OCI-LY3 (cell line): ENCODE data around the gene ZBTB5.

Experiments
- H2AFZ ChIP-seq: fragments of 200-600, 300-600 bp; shearing (Covaris generic); 2 replicates; pipeline ENCODE4 v1.6.0; 2014; ENCODE audit warnings: antibody characterized with exemption, low read depth, low read length
- H3K27ac ChIP-seq: fragments of 200-600, 300-600 bp; sonication (generic); 2 replicates; pipeline ENCODE4 v1.5.1; 2014; ENCODE audit warnings: mild to moderate bottlenecking, low read length, moderate library complexity, mixed read lengths
- H3K27me3 ChIP-seq: fragments of 200-600, 300-600 bp; sonication (generic); 2 replicates; pipeline ENCODE4 v1.6.1; 2014; ENCODE audit warnings: low read depth, low read length, mixed read lengths
- H3K36me3 ChIP-seq: fragments of 200-600, 300-600 bp; sonication (generic); replicated peaks from 2 replicates; pipeline ENCODE3; 2014; ENCODE audit warnings: low read depth, low read length, mixed read lengths
- H3K4me1 ChIP-seq: fragments of 300-600, 200-600 bp; sonication (generic); 2 replicates; pipeline ENCODE4 v1.6.1; 2014; ENCODE audit warnings: low read length, mixed read lengths
- H3K4me2 ChIP-seq: fragments of 200-600, 300-600 bp; sonication (generic); 2 replicates; pipeline ENCODE4 v1.6.1; 2014; ENCODE audit warnings: low read length, mixed read lengths
- H3K4me3 ChIP-seq: fragments of 300-600, 200-600 bp; sonication (generic); 2 replicates; pipeline ENCODE4 v1.5.1; 2014; ENCODE audit warnings: antibody characterized with exemption, mild to moderate bottlenecking, low read length, moderate library complexity
- H3K79me2 ChIP-seq: fragments of 300-600, 200-600 bp; shearing (Covaris generic); 2 replicates; pipeline ENCODE4 v1.6.1; 2014; ENCODE audit warnings: mild to moderate bottlenecking, low read length, mixed read lengths
- H3K9ac ChIP-seq: fragments of 300-600, 200-600 bp; shearing (Covaris generic); 2 replicates; pipeline ENCODE4 v1.6.0; 2014; ENCODE audit warnings: mild to moderate bottlenecking, low read length, moderate library complexity
- H3K9me3 ChIP-seq: fragments of 200-600, 300-600 bp; shearing (Covaris generic); 2 replicates; pipeline ENCODE4 v1.6.1; 2014; ENCODE audit warnings: low read length, mixed read lengths; ENCODE audit not compliant: insufficient read depth
- H4K20me1 ChIP-seq: fragments of 200-600, 300-600 bp; sonication (generic); 2 replicates; pipeline ENCODE4 v1.6.1; 2016; ENCODE audit warnings: low read length, mixed read lengths; ENCODE audit not compliant: insufficient read depth
- EZH2phosphoT487 ChIP-seq: fragments of 200-600 bp; shearing (Covaris generic); IDR thresholded peaks from 2 replicates; pipeline ENCODE4 v1.6.1; 2018; ENCODE audit warnings: antibody characterized with exemption, mixed run types, low read depth
- TF ChIP-seq, protein P1 (sequence below): fragments of 200-600, 300-600 bp; sonication (generic); IDR thresholded peaks from 2 replicates; pipeline ENCODE4 v1.5.1; 2014; ENCODE audit warnings: antibody characterized with exemption, low read length, low read depth

Gene ZBTB5

DNA sequence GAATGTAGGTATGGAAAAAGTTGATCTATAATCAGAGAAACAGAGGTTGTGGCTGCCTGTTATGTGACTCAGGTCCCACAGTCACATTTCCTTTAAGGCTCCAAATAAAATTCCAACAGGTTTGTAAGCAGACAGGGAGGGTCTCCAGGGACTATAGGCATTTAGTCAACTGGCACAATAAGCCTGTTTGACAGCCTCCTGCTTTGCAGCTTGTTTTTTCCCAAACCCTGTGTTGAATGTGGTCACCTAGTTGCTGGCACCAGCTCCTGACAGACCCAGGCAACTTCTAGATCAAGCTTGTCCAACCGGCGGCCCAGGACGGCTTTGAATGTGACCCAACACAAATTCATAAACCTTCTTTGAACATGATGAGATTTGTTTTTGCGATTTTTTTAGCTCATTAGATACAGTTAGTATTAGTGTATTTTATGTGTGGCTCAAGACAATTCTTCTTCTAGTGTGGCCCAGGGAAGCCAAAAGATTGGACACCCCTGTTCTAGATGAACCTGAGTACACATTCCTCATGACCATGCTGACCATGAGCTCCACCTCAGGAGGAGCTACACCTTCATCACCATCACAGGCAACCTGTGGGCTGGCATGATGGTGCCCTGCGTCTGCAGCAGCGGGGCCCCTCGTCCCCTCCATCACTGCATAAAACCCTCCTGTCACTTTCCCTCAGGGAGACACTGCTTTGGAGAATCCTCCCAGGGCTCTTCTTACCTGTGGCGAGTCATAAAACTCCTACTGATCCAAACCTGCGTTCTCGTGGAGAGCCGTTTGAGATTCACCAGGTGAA is 58.4 kb downstream of the ZBTB5 start:
- peak overlapping the region; percentile 99 for H3K27ac ChIP-seq
- H3K4me1 ChIP-seq, result peaks cover 95% of the 10 kb centered on the region
- no peaks in the 10 kb centered on the region; the same call in 1 of the 2 replicates for H3K9me3 ChIP-seq
- H4K20me1 ChIP-seq, result no peaks in the 10 kb centered on the region
- H3K36me3 ChIP-seq, result no peaks in the 10 kb centered on the region
- H3K27me3 ChIP-seq, result no peaks in the 10 kb centered on the region
- TF ChIP-seq, protein P1, sequence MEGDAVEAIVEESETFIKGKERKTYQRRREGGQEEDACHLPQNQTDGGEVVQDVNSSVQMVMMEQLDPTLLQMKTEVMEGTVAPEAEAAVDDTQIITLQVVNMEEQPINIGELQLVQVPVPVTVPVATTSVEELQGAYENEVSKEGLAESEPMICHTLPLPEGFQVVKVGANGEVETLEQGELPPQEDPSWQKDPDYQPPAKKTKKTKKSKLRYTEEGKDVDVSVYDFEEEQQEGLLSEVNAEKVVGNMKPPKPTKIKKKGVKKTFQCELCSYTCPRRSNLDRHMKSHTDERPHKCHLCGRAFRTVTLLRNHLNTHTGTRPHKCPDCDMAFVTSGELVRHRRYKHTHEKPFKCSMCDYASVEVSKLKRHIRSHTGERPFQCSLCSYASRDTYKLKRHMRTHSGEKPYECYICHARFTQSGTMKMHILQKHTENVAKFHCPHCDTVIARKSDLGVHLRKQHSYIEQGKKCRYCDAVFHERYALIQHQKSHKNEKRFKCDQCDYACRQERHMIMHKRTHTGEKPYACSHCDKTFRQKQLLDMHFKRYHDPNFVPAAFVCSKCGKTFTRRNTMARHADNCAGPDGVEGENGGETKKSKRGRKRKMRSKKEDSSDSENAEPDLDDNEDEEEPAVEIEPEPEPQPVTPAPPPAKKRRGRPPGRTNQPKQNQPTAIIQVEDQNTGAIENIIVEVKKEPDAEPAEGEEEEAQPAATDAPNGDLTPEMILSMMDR, result no peak
- TF ChIP-seq EZH2phosphoT487, result no peak
- H3K4me2 ChIP-seq, result peak overlapping the region; percentile 82
- no peak overlapping the region for H2AFZ ChIP-seq
- peaks cover 25% of the 10 kb centered on the region for H3K79me2 ChIP-seq
- peak overlapping the region; percentile 70 for H3K4me3 ChIP-seq
- H3K9ac ChIP-seq, result peak overlapping the region; percentile 92

DNA sequence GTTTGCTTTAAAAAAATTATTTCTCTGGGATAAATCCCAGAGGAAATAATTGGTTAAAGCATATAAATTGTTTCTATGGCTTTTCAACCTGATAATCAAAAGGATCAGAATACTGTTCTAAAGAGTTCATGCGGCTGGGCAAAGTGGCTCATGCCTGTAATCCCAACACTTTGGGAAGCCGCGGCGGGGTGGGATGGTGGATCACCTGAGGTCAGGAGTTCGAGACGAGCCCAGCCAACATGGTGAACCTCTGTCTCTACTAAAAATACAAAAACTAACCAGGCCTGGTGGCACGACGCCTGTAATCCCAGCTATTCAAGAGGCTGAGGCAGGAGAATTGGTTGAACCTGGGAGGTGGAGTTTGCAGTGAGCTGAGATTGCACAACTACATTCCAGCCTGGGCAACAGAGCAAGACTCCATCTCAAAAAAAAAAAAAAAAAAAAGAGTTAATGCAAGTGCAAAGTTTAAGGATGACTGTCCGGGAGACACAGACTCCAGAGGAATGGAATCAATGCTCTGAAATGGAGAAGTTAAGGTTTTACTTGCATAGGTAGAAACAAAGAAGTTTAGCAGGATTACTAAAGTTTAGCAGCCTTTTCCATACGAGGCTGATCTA is 59.4 kb downstream of the ZBTB5 start:
- H3K27ac ChIP-seq, result peak overlapping the region; percentile 99
- no peaks in the 10 kb centered on the region for H3K9me3 ChIP-seq
- H3K27me3 ChIP-seq, result no peaks in the 10 kb centered on the region
- H3K9ac ChIP-seq, result peak overlapping the region; percentile 92
- no peaks in the 10 kb centered on the region for H4K20me1 ChIP-seq
- H2AFZ ChIP-seq, result no peak overlapping the region
- H3K4me1 ChIP-seq, result peaks cover 95% of the 10 kb centered on the region
- peak overlapping the region; percentile 70; the same call in 1 of the 2 replicates for H3K4me3 ChIP-seq
- TF ChIP-seq, protein P1, result no peak
- TF ChIP-seq EZH2phosphoT487, result no peak
- H3K36me3 ChIP-seq, result no peaks in the 10 kb centered on the region
- H3K79me2 ChIP-seq, result peaks cover 25% of the 10 kb centered on the region
- peak overlapping the region; percentile 82 for H3K4me2 ChIP-seq

DNA sequence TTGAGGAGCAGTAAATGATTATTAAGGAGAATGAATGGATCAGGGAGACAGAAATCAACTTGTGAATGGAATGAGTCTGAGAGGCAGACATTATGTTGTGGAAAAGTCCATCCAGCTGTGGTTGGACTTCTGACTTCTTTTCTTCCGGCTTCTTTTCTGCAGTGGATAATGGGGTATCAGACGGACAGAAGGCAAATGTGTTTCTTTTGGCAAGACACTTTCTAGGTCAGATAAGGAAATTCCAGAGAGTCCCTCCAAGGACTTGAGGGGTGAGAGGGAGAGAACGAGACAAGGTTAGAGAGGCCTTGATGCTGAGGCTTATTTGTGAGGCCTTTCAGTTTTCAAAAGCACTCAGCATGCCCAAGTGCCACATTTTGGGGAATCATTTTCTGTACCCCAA is 59.9 kb downstream of the ZBTB5 start:
- H3K27ac ChIP-seq, result peak overlapping the region; percentile 99
- H3K9ac ChIP-seq, result peak overlapping the region; percentile 92
- peaks cover 95% of the 10 kb centered on the region for H3K4me1 ChIP-seq
- no peak overlapping the region for H2AFZ ChIP-seq
- no peaks in the 10 kb centered on the region for H3K9me3 ChIP-seq
- no peaks in the 10 kb centered on the region for H4K20me1 ChIP-seq
- no peaks in the 10 kb centered on the region for H3K36me3 ChIP-seq
- H3K4me3 ChIP-seq, result no peak overlapping the region
- H3K4me2 ChIP-seq, result peak overlapping the region; percentile 30
- no peak for TF ChIP-seq EZH2phosphoT487
- TF ChIP-seq, protein P1, result no peak
- peaks cover 23% of the 10 kb centered on the region for H3K79me2 ChIP-seq
- H3K27me3 ChIP-seq, result no peaks in the 10 kb centered on the region

DNA sequence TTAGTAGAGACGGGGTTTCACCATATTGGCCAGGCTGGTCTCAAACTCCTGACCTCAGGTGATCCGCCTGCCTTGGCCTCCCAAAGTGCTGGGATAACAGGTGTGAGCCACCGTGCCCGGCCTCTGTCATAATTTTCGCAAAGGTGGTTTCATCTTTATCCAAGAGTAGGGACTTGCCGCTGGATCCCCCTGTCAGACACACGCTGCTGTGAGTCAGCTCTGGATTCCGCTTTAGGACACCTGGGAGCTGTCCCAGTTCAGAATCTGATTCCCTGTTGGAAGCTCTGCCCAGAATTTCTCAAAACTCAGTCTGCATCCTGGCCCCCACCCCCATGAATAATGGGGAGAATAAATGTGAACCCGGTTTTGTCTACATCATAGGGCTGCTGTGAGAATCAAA is 60.7 kb downstream of the ZBTB5 start:
- H2AFZ ChIP-seq, result no peak overlapping the region
- TF ChIP-seq, protein P1, result no peak
- no peak for TF ChIP-seq EZH2phosphoT487
- H3K27me3 ChIP-seq, result no peaks in the 10 kb centered on the region
- H4K20me1 ChIP-seq, result no peaks in the 10 kb centered on the region
- H3K9me3 ChIP-seq, result no peaks in the 10 kb centered on the region
- H3K27ac ChIP-seq, result peak overlapping the region; percentile 99
- H3K9ac ChIP-seq, result peak overlapping the region; percentile 92
- H3K36me3 ChIP-seq, result no peaks in the 10 kb centered on the region
- peak overlapping the region; percentile 30 for H3K4me2 ChIP-seq
- peaks cover 18% of the 10 kb centered on the region for H3K79me2 ChIP-seq
- peaks cover 95% of the 10 kb centered on the region for H3K4me1 ChIP-seq
- no peak overlapping the region for H3K4me3 ChIP-seq
